HCT116 (cell line): ENCODE measurements around the gene CHST3. TPM values are rescaled to one million over a fixed set of nuclear protein-coding genes. Genes with fewer than 3 reads are reported as not detected.
"Not testable (repeated sequence)": the region's sequence is repeated elsewhere in the genome, so short reads cannot be mapped to it uniquely, and the experiment has no call there.

Experiments used
- ATAC-seq: fragments of 200-7000 bp; cut with Tn5 transposase; 2 replicates; pipeline ENCODE4 v1.9.1; 2020; ENCODE audit warnings: mild to moderate bottlenecking, moderate library complexity
- BruUV-seq: library from RNA; stranded (reverse); fragments of 400-500 nt; replicated peaks from 2 replicates; lab custom pipeline; 2021; lab: Mats Ljungman, UMichigan
- CTCF ChIA-PET: fragments of 300-600 bp; sonication (Branson Sonifier 250); formaldehyde crosslinking; loops from one replicate; lab custom pipeline; 2021; ENCODE audit warnings: antibody characterized with exemption; lab: Charles Lee
- POLR2A ChIA-PET: fragments of 300-600, 350-600 bp; sonication (Branson Sonifier 250); formaldehyde crosslinking; loops from one replicate; lab custom pipeline; 2021; ENCODE audit warnings: antibody characterized with exemption; lab: Charles Lee
- RAD21 ChIA-PET, 2 experiments: fragments of 300-600 bp; sonication (Branson Sonifier 250); formaldehyde crosslinking; loops; one replicate each; lab custom pipeline; 2023; ENCODE audit warnings: low total read pairs in 2 of 2; ENCODE audit not compliant: uncharacterized antibody in 2 of 2, unreplicated experiment in 2 of 2, low non-redundant PET in 1 of 2; lab: Charles Lee
- DNase-seq: peaks from one replicate; pipeline ENCODE4 v3.0.0-alpha.2; 2010; ENCODE audit warnings: low read depth, low spot score
- H2AFZ ChIP-seq: fragments of 200-600 bp; shearing (Covaris generic), sonication (generic); 2 replicates; pipeline ENCODE4 v1.6.1; 2017; ENCODE audit warnings: low read depth, mixed run types, mixed read lengths, antibody characterized with exemption, low read length; ENCODE audit not compliant: poor library complexity, severe bottlenecking
- H3K27ac ChIP-seq: 2 replicates; pipeline ENCODE4 v1.5.1; 2012; ENCODE audit warnings: low read depth, low read length
- H3K27me3 ChIP-seq: fragments of 200-600 bp; sonication (generic); 2 replicates; pipeline ENCODE4 v1.6.1; 2016; ENCODE audit warnings: mixed run types, low read length, mixed read lengths; ENCODE audit not compliant: insufficient read depth
- H3K36me3 ChIP-seq, 2 experiments: fragments of 200-500 bp in 1 of 2; fragments of 200-600 bp in 1 of 2; sonication (Bioruptor generic) in 1 of 2; sonication (generic) in 1 of 2; 2 replicates each; pipeline versions ENCODE4 v1.5.1 to v1.6.1; 2014 to 2016; ENCODE audit warnings: low read length in 2 of 2, inconsistent platforms in 1 of 2, mixed read lengths in 1 of 2, mixed run types in 1 of 2; ENCODE audit not compliant: insufficient read depth in 2 of 2, control insufficient read depth in 1 of 2
- H3K4me1 ChIP-seq, 2 experiments: fragments of 200-600 bp in 1 of 2; sonication (generic) in 1 of 2; 2 replicates each; pipeline versions ENCODE4 v1.5.1 to v1.6.1; 2012 to 2017; ENCODE audit warnings: low read length in 2 of 2, inconsistent platforms in 1 of 2, mild to moderate bottlenecking in 1 of 2, mixed read lengths in 1 of 2, mixed run types in 1 of 2, moderate library complexity in 1 of 2; ENCODE audit not compliant: insufficient read depth in 2 of 2, control insufficient read depth in 1 of 2
- H3K4me2 ChIP-seq: fragments of 200-600 bp; sonication (generic); 2 replicates; pipeline ENCODE4 v1.6.1; 2017; ENCODE audit warnings: mixed run types, low read length, mixed read lengths
- H3K4me3 ChIP-seq, 2 experiments: fragments of 200-600 bp in 1 of 2; sonication (generic) in 1 of 2; replicated peaks in 1 of 2; 2 replicates each; pipeline ENCODE4 v1.5.1; 2011 to 2016; ENCODE audit warnings: low read length in 2 of 2, control low read depth in 1 of 2, low read depth in 1 of 2, mild to moderate bottlenecking in 1 of 2, mixed read lengths in 1 of 2, mixed run types in 1 of 2
- H3K79me2 ChIP-seq: fragments of 200-600 bp; sonication (generic); 2 replicates; pipeline ENCODE4 v1.6.1; 2017; ENCODE audit warnings: mild to moderate bottlenecking, mixed run types, low read length, moderate library complexity, mixed read lengths; ENCODE audit not compliant: insufficient read depth
- H3K9ac ChIP-seq: fragments of 200-600 bp; sonication (generic); 2 replicates; pipeline ENCODE4 v1.6.1; 2016; ENCODE audit warnings: low read length, mixed read lengths
- H3K9me2 ChIP-seq: fragments of 200-600 bp; sonication (generic), shearing (Covaris generic); 2 replicates; pipeline ENCODE4 v1.6.1; 2017; ENCODE audit warnings: mixed run types, mild to moderate bottlenecking, moderate library complexity; ENCODE audit not compliant: insufficient read depth
- H3K9me3 ChIP-seq, 2 experiments: fragments of 200-500 bp in 1 of 2; fragments of 200-600 bp in 1 of 2; sonication (Bioruptor generic) in 1 of 2; sonication (generic) in 1 of 2; 2 replicates each; pipeline ENCODE4 v1.6.1; 2014 to 2017; ENCODE audit warnings: low read length in 2 of 2, mixed read lengths in 2 of 2, inconsistent platforms in 1 of 2, low read depth in 1 of 2, mild to moderate bottlenecking in 1 of 2, mixed run types in 1 of 2, moderate library complexity in 1 of 2; ENCODE audit not compliant: control insufficient read depth in 1 of 2, insufficient read depth in 1 of 2
- H4K20me1 ChIP-seq: fragments of 200-600 bp; sonication (generic), shearing (Covaris generic); 2 replicates; pipeline ENCODE4 v1.6.1; 2017; ENCODE audit warnings: mixed run types, mild to moderate bottlenecking, moderate library complexity; ENCODE audit not compliant: insufficient read depth
- ZBTB33 ChIP-seq: IDR thresholded peaks from 2 replicates; pipeline ENCODE4 v1.6.1; 2011; ENCODE audit warnings: mild to moderate bottlenecking, low read length, moderate library complexity; ENCODE audit not compliant: insufficient replicate concordance; ENCODE audit errors: extremely low read depth
- intact Hi-C: fragments of 100-400 bp; cut with micrococcal nuclease; formaldehyde crosslinking; loops from 2 replicates; pipeline ENCODE4 v1.10.0; 2022
- total RNA-seq: library from RNA; stranded (reverse); gene quantifications from one replicate; pipeline ENCODE4 v1.2.1, GENCODE V29; 2021; ENCODE audit not compliant: unreplicated experiment

CHST3 gene
- total RNA-seq, 1 experiment from 2014 or later = 10.6 TPM

- no TSS peak for BruUV-seq
These were observed 67.5 kb downstream of the CHST3 start for GRCh38 chr10:72031706-72032105.

GRCh38 chr10:72032409-72033162, 68.4 kb downstream of the CHST3 start:
- H3K79me2 ChIP-seq, H3K9me2 ChIP-seq, H2AFZ ChIP-seq, H3K36me3 ChIP-seq, DNase-seq, H3K4me3 ChIP-seq, intact Hi-C loops, H3K9me3 ChIP-seq, H4K20me1 ChIP-seq, BruUV-seq, H3K27ac ChIP-seq, H3K9ac ChIP-seq, POLR2A ChIA-PET, RAD21 ChIA-PET, H3K4me2 ChIP-seq, H3K27me3 ChIP-seq, ATAC-seq: not testable (repeated sequence)
- CTCF ChIA-PET = interaction anchor here (1.6 kb wide), 1 partner anchor 16 kb away, joined by 6 read pairs; no protein-coding TSS in a partner anchor
- peaks cover 11 to 12% of the 10 kb centered on the region in 2 experiments for H3K4me1 ChIP-seq

More at GRCh38 chr10:72031706-72032105, 67.5 kb downstream of the CHST3 start:
- H4K20me1 ChIP-seq = no peaks in the 10 kb centered on the region
- POLR2A ChIA-PET = no interaction called here
- CTCF ChIA-PET = no interaction called here
- peaks cover 19 to 21% of the 10 kb centered on the region in 2 experiments for H3K4me1 ChIP-seq
- no peaks in the 10 kb centered on the region for H3K36me3 ChIP-seq
- no peaks in the 10 kb centered on the region for H3K9me2 ChIP-seq
- no peak overlapping the region for H3K9ac ChIP-seq
- TF ChIP-seq ZBTB33 = no peak
- no peaks in the 10 kb centered on the region for H3K79me2 ChIP-seq
- H3K9me3 ChIP-seq = no peaks in the 10 kb centered on the region
- H3K4me3 ChIP-seq = no peak overlapping the region
- ATAC-seq = no peak
- RAD21 ChIA-PET = no interaction called here
- no peak overlapping the region for H2AFZ ChIP-seq
- H3K27ac ChIP-seq = no peak overlapping the region
- intact Hi-C loops = no loop called here
- H3K27me3 ChIP-seq = no peaks in the 10 kb centered on the region
- no peak overlapping the region for H3K4me2 ChIP-seq
- no peak for DNase-seq
